Measurements from ENCODE around the gene TROAP.

The TROAP gene

DNA sequence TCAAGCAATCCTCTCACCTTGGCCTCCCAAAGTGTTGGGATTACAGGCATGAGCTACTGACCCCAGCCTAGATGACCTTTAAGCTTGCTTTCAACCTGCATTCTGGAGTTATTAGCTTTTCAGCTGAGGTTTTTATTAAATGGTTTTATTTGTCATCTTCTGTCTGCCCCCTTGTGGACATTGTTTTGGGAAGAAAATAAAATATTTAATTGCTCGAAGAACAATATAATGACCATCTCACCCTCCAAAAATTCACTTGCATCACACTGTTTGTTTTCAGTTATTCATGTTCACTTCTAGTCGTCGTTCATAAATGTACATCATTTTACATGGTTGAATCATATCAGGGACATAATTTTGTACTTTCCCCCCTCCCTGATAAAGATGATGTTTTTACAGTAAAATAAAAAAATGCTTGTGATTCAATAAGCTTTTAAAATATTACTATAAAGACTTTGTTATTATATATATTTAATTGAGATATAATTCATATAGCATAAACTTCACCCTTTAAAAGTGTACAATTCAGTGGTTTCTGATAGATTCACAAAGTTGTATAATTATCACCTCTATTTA is 34.1 kb downstream of the TROAP start:
- H3K36me3 ChIP-seq = no peaks in the 10 kb centered on the region
- TF ChIP-seq, protein P1, sequence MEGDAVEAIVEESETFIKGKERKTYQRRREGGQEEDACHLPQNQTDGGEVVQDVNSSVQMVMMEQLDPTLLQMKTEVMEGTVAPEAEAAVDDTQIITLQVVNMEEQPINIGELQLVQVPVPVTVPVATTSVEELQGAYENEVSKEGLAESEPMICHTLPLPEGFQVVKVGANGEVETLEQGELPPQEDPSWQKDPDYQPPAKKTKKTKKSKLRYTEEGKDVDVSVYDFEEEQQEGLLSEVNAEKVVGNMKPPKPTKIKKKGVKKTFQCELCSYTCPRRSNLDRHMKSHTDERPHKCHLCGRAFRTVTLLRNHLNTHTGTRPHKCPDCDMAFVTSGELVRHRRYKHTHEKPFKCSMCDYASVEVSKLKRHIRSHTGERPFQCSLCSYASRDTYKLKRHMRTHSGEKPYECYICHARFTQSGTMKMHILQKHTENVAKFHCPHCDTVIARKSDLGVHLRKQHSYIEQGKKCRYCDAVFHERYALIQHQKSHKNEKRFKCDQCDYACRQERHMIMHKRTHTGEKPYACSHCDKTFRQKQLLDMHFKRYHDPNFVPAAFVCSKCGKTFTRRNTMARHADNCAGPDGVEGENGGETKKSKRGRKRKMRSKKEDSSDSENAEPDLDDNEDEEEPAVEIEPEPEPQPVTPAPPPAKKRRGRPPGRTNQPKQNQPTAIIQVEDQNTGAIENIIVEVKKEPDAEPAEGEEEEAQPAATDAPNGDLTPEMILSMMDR (IDR thresholded peaks at IDR 0.05; ENCODE audit: low read depth, low read length) = 0 out of 2 replicates have a peak, but pooled peaks have one; percentile 5
- no peaks in the 10 kb centered on the region for H3K9me3 ChIP-seq (ENCODE audit: severe bottlenecking)
- H3K27me3 ChIP-seq (ENCODE audit: insufficient read depth, low read depth, severe bottlenecking) = no peaks in the 10 kb centered on the region
- no peak overlapping the region for H3K27ac ChIP-seq
- H3K4me3 ChIP-seq (ENCODE audit: low read depth, low read length) = no peak overlapping the region
- DNase-seq = no peak

DNA sequence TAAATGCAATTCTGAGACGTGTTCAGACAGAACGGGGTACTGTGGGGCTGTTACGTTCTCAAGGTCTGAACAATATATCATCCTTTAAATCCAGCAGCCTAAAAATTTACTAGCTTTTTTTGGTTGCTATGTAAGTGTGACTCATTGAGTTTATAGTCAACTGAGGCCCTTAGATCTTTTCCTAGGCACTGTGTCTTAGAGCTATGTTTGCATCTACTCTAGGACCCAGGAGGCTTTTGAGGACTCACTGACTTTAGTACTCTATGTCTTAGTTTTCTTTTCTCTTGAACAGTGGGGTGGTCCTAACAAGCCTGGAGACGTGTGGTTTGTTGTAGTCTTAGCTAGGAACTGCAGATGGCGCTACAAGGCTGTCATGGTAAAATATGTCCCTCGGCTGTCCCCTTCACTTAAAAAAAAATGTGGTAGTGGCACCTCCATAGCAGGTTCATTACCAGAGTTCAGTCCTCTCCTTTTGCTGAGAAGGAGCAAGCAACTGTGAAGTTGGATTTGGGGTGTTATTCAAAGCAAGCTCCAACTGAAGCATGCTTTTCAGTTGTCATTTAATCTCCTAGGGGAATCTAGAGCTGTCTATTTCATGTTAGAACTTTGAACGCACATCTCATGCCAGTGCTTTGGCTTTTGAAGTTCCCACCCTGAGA is 35.6 kb downstream of the TROAP start:
- H3K36me3 ChIP-seq = no peaks in the 10 kb centered on the region
- no peak overlapping the region for H3K4me3 ChIP-seq (ENCODE audit: low read depth, low read length)
- no peaks in the 10 kb centered on the region for H3K27me3 ChIP-seq (ENCODE audit: insufficient read depth, low read depth, severe bottlenecking)
- no peaks in the 10 kb centered on the region for H3K9me3 ChIP-seq (ENCODE audit: severe bottlenecking)
- H3K27ac ChIP-seq = no peak overlapping the region
- DNase-seq = peak; percentile 60
- TF ChIP-seq, protein P1 (IDR thresholded peaks at IDR 0.05; ENCODE audit: low read depth, low read length) = peak; percentile 81

DNA sequence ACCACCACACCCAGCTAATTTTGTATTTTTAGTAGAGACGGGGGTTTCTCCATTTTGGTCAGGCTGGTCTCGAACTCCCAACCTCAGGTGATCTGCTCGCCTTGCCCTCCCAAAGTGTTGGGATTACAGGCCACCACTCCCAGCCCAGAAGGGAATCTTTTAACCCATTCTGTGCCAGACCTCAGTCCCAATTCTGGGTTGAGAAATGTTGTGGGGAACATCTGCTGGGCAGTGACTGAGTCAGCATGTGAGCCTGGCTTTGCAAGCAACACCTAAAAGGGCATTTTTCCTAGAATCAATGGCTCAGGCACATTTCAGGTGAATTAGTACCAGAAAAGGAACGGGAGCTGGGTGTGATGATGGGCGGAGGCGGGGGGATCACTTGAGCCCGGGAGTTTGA is 36.6 kb downstream of the TROAP start:
- Histone ChIP-seq H3K36me3 (no peaks in the 10 kb centered on the region), H3K9me3 (ENCODE audit: severe bottlenecking) (no peaks in the 10 kb centered on the region), H3K27ac (no peak overlapping the region), H3K4me3 (ENCODE audit: low read depth, low read length) (no peak overlapping the region), H3K27me3 (ENCODE audit: insufficient read depth, low read depth, severe bottlenecking) (no peaks in the 10 kb centered on the region)
- DNase-seq = no peak
- TF ChIP-seq, protein P1 (IDR thresholded peaks at IDR 0.05; ENCODE audit: low read depth, low read length) = no peak

DNA sequence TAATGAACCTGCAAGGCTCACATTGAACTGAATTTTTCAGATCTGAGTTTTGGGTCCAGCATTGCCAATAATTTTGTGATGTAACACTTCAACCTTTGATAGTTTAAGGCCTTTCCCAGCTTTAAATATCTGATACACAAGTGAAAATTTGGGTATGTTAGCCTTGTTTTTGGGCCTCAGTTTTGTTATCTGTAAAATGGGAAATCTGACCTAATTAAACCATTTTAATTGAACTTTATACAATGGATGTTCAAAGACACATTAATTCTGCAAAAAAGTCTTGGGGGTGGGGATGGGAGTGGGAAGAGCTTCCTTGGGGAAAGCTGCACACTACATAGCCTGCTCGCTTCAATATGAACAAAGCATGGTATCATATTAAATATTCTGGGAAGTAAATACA is 39.0 kb downstream of the TROAP start:
- TF ChIP-seq, protein P1 (IDR thresholded peaks at IDR 0.05; ENCODE audit: low read depth, low read length) = no peak
- H3K4me3 ChIP-seq (ENCODE audit: low read depth, low read length) = no peak overlapping the region
- DNase-seq = no peak
- no peaks in the 10 kb centered on the region for H3K27me3 ChIP-seq (ENCODE audit: insufficient read depth, low read depth, severe bottlenecking)
- no peaks in the 10 kb centered on the region for H3K9me3 ChIP-seq (ENCODE audit: severe bottlenecking)
- H3K36me3 ChIP-seq = no peaks in the 10 kb centered on the region
- H3K27ac ChIP-seq = no peak overlapping the region

DNA sequence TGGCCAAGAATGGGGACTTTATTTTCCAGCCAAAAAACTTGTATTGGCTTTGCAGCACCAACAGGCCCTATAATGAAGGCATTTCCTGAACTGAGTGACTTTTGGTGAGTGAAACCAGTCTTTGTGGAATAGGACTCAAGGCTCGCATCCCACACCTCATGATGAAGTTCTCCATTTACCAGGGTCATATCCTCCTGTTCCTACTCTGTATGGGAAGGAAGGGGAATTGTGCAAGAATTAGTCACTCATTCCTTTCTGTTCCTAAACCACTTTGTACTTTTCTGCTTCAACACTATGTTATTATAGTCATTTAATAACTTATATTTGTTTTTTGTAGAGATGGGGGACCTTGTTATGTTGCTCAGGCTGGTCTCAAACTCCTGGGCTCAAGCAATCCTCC is 41.9 kb downstream of the TROAP start:
- DNase-seq = no peak
- no peaks in the 10 kb centered on the region for H3K27me3 ChIP-seq (ENCODE audit: insufficient read depth, low read depth, severe bottlenecking)
- no peaks in the 10 kb centered on the region for H3K9me3 ChIP-seq (ENCODE audit: severe bottlenecking)
- no peak overlapping the region for H3K27ac ChIP-seq
- no peaks in the 10 kb centered on the region for H3K36me3 ChIP-seq
- H3K4me3 ChIP-seq (ENCODE audit: low read depth, low read length) = no peak overlapping the region
- TF ChIP-seq, protein P1 (IDR thresholded peaks at IDR 0.05; ENCODE audit: low read depth, low read length) = no peak

Measured in WERI-Rb-1 (cell line).